NT2/D1 (cell line): ENCODE data around the gene STX16.

Source experiments
- YY1 ChIP-seq: IDR thresholded peaks from 2 replicates; pipeline ENCODE4 v1.6.1; 2011; ENCODE audit not compliant: insufficient read length, insufficient read depth
- ZNF274 ChIP-seq: IDR thresholded peaks from 2 replicates; pipeline ENCODE4 v1.6.1; 2011; ENCODE audit warnings: mild to moderate bottlenecking, low read depth, low read length

DNA sequence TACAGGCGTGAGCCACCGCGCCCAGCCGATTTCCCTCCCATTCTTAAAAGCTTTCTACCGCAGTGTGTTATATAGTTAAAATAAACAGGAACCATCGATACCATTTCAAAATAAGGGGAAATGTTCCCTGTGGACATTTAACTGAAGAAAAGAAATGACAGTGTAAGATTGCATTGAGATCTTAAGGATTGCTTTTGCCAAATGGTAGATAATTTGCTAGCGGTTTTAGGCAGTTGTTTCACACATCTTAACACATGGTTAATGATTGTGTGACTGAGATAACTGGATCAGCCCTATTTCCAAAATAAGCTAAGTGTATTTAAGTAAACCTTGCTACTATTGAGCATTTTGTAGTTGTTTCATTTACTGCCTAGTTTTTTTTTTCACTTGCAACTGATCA is 15.6 kb downstream of the STX16 start:
- no peak for TF ChIP-seq YY1
- no peak for TF ChIP-seq ZNF274
